HG03039 (cell line): ENCODE results near the gene CNGB1.
"Not testable (repeated sequence)": the region's sequence is repeated elsewhere in the genome, so short reads cannot be mapped to it uniquely, and the experiment has no call there.

Source experiments
- ATAC-seq: cut with Tn5 transposase; IDR thresholded peaks from one replicate; pipeline ENCODE4 v1.9.1; 2021; ENCODE audit warnings: mild to moderate bottlenecking, moderate library complexity; ENCODE audit not compliant: unreplicated experiment

CNGB1 gene

GRCh38 chr16:57970970-57971369, at the start of gene CNGB1:
Gene CNGB1 (minus strand): TSS chr16:57971128. CDS start chr16:57967286, 3,842 bp downstream.
- ATAC-seq, result no peak

GRCh38 chr16:58019866-58020538, 49.1 kb upstream of the CNGB1 start:
- ATAC-seq, result no peak

DNA sequence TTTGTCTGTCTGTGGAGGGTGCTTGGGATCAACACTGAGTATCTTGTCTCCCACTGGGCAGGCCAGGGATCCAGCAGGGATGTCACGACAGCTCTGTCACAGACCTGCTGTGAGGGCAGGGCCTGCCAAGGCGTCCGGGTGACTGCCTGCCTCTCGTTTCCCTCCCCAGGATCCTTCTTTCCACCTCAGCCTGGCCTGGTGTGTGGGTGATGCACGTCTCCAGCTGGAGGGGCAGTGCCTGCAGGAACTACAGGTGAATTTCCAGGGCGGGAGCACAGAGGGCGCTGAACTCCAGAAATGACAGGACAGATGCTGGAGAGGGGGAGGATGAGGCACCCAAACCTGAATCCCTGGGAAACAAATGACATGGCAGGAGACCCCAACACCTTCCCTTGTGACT, 47.9 kb upstream of the CNGB1 start:
- no peak for ATAC-seq

GRCh38 chr16:58016840-58017446, 46.0 kb upstream of the CNGB1 start:
- no peak for ATAC-seq

GRCh38 chr16:58013201-58013956, 42.5 kb upstream of the CNGB1 start:
- no peak for ATAC-seq

GRCh38 chr16:58012481-58012880, 41.6 kb upstream of the CNGB1 start:
- ATAC-seq, result no peak

DNA sequence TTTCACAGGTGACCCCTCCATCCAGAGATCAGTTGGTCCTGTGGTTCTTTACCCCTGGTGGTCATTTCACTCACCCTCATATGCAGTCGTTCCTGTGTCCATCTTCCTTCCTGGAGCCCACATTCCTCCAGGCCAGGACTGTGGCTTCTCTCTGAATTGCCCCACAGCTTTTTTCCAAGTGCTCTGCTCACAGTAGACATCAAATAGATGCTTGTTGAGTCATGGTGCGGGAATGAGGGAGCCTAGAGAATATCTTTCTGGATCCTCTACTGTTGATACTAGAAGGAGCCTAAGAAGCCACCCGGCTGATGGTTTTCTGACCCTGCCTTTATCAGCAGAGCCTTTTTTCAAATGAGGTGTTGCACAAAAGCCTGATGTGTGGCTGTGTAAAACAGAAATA, 40.7 kb upstream of the CNGB1 start:
- no peak for ATAC-seq

DNA sequence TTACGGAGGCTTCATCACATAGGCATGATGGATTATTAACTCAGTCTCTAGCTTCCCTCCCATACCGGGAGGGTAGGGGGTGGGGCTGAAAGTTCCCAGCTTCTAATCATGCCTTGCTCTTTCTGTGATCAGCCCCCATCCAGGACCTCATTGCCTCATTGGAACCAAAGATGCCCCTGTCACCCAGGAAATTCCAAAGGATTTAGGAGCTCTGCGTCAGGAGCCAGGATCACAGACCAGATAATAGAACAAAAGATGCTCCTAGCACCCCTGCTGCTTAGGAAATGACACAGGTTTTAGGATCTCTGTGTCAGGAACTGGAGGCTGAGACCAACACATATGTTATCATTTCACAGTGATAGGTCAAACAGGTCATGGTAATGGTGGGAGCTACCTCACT, 40.0 kb upstream of the CNGB1 start:
- no peak for ATAC-seq

DNA sequence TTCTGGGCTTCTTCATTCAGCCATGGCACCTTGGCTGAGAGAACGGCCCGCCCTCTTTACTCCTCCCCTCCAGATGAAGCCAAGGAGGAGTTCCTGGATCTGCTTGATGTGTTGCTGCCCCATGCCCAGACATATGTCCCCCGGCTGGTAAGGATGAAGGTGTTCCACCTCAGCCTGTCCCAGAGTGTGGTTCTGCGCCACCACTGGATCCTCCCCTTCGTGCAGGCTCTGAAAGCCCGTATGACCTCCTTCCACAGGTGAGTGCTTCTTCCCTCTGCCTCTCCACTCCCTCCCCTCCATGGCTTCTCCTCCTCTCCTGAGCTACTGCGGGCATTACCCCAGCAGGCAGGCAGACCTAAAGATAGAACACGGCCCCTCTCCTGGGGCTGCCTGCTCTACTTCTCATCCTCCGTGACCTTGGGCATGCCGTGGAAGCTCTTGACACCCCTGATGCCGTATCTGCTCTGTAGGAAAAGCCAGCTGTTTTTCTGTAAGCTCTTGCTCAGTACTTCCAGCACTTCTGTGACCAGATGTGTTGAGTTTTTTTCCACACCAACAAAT, 39.0 kb upstream of the CNGB1 start:
- ATAC-seq, result no peak

DNA sequence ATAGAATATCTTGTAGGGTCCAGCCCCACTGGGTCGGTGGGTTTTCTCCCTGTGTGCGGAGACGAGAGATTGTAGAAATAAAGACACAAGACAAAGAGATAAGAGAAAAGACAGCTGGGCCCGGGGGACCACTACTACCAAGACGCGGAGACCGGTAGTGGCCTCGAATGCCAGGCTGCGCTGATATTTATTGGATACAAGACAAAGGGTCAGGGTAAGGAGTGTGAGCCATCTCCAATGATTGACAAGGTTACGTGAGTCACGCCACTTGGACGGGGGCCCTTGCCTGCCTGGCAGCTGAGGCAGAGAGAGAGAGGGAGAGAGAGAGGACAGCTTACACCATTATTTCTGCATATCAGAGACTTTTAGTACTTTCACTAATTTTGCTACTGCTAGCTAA, 33.8 kb upstream of the CNGB1 start:
- not testable (repeated sequence) for ATAC-seq

DNA sequence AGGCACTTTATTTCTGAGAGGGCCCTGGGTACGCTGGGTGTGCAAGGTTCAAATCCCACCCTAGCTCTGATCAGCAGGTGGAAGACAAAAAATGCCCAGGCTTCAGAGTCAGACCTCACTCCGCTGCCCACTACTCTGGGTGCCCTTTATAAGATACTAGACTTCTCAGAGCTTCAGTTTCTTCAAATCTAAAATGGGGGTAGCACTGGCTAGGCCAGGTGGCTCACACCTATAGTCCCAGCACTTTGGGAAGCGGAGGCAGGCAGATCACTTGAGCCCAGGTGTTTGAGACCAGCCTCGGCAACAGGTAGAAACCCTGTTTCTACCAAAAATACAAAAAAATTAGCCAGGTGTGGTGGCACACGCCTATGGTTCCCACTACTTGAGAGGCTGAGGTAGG, 32.0 kb upstream of the CNGB1 start:
- ATAC-seq, result no peak

- no peak for ATAC-seq
Measured at GRCh38 chr16:58002416-58002800, 31.5 kb upstream of the CNGB1 start.

- no peak for ATAC-seq
Measured at GRCh38 chr16:58001781-58002415, 31.0 kb upstream of the CNGB1 start.

- ATAC-seq, result peak; percentile 79
Measured at GRCh38 chr16:58000706-58001676, 30.1 kb upstream of the CNGB1 start, which contains the start of gene USB1. Gene USB1 (plus strand): TSS chr16:58001407. CDS start chr16:58001484, 77 bp downstream.

GRCh38 chr16:57999971-58000705, 29.2 kb upstream of the CNGB1 start, which contains the start of gene ZNF319:
Gene ZNF319 (minus strand): TSS chr16:58000672. CDS start chr16:57998265, 2,407 bp downstream.
- ATAC-seq, result peak; percentile 15

DNA sequence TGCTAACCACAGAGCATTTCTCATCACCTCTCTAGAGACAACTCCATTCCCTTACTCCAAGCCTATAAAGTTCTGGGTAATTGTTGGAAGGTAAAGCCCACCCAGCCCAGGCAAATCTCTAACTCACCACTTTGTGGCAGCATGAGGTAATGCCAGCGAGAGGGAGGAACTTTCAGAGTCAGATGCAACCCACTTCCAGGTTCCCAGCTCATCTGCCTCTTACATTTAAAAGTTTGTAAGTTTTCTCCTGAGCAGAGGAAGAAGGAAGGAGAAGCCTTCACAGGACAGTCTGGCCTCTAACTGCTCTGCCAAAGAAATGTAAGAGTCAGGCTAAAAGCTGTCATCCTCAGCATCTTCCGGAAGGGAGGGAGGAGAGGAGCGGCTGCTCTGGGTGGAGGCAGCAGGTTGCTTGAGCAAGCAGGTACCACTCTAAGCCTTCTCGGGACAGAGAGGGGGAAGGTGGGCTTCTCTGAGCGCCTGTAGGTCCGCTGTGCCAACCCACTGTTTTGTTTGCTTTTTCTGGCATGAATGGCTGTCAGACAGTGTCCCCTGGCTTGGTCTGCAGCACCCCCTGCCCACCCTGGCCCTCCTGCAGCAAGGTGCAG, 28.5 kb upstream of the CNGB1 start:
- no peak for ATAC-seq

DNA sequence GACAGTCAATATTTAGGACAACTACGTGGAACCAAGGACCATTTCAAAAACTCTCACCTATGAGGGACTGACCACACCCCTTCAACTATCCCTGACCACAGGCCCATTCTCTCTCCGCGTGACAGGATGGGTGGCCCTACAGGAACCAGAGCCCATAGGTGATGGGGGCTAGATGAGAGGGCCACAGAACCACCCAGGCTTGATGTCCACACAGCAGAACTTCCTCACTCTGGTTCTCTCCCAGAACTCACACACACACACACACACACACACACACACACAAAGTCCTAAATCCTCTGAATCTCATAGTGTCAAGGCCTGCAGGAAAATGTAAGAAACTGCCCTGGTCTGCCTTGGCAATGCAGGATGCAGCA, 28.1 kb upstream of the CNGB1 start:
- no peak for ATAC-seq

DNA sequence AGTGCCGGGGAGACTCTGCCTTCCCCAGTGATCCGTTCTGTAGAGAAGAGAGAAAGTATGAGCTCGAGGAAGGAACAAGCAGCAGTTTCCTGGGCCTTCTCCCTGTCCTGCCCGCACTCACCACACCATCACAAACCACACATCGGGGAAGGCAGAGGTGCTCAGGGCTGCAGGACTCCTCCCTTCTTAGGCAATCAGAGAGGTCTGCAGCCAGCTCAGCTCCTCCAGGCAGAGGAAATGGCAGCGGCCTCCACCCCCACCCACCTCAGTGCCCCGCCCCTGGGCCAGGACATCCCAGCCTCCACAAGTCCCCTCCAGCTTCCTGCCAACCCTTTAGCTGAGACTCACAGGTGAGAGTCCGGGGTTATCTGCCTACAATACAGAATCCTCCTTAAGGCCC, 27.6 kb upstream of the CNGB1 start:
- ATAC-seq, result no peak
